EH (cell line): ENCODE results near the gene ZNF830.
"Not testable (repeated sequence)": the region's sequence is repeated elsewhere in the genome, so short reads cannot be mapped to it uniquely, and the experiment has no call there.

Experiments used
- DNase-seq: peaks from one replicate; pipeline ENCODE4 v3.0.0-alpha.2; 2015; ENCODE audit warnings: low read depth

The ZNF830 gene

DNA sequence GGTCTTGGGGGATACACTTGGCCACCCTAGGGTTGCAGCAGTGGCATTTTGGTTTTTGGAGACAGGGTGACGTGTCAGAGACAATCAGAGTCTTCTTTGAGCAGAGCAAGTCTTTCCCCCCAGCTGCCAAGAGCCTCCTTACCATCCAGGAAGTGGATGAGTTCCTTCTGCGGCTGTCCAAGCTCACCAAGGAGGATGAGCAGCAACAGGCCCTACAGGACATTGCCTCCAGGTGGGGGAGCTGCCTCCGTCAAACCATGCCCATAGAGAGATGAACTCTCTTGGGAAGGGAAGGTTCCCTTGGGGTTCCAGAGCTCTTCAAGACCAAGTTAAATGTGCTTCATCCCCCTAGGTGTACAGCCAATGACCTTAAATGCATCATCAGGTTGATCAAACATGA, 30.3 kb downstream of the ZNF830 start:
- DNase-seq = no peak

DNA sequence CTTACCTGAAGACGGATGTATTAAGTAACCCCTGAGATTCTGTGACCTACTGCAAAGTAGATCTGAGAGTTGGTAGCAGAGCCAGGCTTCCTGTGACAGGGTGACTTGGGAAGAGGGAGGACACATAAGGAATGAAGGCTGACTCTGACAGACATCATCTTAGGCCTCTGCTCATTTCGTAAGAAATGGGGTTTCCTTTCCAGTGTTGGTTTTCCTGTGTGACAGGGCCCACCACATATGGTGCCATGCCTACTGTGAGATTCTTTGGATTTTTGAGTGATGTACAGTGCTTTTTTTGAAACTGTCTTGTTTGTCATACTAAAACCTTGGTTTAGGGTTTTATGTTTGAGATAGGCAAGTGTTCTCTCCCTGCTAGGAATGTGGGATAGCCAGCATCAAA, 31.7 kb downstream of the ZNF830 start:
- DNase-seq = peak; percentile 37

DNA sequence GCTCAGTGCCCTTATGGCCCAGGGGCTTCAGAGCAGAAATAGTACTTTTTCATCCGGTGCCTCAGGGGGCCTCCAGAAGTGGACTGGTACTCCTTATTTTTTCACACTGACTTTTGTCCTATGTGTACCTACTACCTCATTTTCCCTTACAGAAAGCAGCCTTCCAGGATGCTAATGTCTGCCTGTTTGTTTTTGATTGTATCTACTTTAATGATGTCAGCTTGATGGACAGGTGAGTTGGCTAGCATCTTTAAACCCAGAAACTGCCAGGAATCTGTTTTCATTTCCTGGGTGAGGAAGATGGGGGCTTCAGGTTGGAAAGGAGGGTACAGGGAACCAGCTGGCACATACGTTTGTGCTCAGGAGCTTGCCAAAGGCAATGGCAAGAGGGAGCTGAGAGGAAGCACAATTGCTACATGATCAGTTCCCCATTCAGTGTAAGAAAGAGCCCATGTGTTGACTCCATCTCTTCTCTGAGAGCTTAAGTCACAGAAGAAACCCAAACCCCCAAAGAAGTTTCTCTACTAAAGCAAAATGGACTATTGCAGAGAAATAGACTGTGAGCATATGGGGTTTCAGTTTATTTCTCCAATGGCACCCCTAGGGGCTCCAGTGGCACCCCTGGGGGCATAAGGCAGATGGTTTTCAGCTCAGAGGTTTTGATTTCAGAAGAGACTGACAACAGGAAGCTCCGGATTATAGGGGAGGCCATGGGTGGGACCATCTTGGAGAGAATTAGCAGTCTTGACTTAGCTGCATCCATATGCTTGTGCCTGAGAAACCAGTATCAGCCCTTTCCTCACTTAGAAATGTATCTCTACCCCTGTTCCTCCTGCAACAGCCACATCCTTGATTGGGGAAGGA, 35.3 kb downstream of the ZNF830 start:
- no peak for DNase-seq

DNA sequence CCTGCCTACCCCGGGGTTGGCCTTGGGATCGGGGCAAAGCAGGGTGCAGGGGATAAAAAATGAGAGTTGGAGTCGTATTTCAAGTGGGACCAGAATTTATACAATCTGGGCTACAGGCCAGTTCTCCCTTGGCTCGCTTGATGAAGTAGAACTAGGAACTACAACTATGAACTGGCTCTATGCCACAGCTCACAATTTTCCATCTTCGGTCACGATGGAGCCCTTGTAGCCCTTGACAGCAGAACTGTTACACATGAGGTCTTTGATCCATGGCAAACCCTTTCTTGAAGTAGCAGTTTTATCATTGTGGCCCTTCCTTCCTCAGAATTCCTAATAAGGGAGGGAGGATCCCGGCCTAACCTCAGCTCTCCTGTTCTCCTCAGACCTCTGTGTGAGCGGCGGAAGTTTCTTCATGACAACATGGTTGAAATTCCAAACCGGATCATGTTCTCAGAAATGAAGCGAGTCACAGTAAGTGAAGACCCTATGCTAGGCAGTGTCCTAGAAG, 36.1 kb downstream of the ZNF830 start:
- peak; percentile 80 for DNase-seq

DNA sequence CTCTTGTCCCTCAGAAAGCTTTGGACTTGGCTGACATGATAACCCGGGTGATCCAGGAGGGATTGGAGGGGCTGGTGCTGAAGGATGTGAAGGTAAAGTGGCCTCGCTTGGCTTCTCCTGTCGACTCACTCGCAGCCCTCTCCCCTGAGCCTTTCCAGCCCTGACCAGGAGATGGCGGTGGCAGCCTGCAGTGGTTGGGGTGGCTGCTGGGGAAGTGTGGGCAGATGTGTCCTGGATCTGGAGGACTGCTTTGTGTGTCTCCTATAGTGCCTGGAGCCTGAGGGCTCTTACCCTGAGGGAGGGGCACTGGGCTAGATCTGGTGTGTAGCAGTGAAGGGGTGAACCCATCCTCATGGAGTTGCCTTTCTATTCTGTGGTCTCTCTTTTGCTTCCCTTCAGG, 36.9 kb downstream of the ZNF830 start:
- peak; percentile 68 for DNase-seq

DNA sequence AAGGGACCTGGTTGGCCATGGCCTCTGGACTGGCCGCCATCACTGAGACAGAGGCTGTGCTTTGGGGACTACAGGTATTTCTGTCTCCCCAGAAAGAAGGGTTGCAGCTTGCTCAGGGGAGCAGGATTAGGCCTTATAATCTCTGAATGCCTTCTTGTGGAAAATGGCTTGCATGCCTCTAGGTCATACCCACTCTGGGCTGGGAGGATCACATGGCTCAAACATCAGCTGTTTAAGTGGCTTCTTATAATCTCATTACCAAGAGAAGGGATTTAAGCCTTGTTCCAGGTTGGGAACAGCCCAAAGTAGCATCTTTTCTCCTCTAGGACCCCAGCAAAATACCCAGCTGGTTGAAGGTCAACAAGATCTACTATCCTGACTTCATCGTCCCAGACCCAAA, 38.1 kb downstream of the ZNF830 start:
- DNase-seq = no peak

DNA sequence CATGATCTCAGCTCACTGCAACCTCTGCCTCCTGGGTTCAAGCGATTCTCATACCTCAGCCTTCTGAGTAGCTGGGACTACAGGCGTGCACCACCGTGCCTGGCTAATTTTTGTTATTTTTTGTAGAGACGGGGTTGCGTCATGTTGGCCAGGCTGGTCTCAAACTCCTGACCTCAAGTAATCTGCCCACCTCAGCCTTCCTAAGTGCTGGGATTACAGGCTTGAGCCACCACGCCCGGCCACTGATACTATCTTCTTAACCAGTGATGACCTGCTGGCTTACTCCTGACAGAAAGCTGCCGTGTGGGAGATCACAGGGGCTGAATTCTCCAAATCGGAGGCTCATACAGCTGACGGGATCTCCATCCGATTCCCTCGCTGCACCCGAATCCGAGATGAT, 39.6 kb downstream of the ZNF830 start:
- DNase-seq = not testable (repeated sequence)

DNA sequence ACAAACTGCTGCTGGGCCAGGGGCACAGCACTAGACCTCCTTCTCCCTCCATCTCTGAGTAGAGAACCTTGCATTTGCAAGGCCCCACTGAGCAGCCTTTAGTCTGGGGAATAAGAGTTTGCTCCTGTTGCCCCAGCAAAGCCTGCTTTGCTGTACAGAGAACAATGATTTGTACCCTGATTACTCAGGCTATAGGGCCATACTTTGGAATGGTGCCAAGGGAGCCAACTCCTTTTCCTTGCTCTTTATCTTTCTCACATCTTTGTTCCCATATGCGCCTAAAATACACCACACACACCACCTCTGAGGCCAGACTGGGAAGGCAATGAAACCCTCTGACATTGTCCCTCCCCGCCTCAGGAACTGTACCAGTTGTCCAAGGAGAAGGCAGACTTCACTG, 40.2 kb downstream of the ZNF830 start:
- peak; percentile 12 for DNase-seq

DNA sequence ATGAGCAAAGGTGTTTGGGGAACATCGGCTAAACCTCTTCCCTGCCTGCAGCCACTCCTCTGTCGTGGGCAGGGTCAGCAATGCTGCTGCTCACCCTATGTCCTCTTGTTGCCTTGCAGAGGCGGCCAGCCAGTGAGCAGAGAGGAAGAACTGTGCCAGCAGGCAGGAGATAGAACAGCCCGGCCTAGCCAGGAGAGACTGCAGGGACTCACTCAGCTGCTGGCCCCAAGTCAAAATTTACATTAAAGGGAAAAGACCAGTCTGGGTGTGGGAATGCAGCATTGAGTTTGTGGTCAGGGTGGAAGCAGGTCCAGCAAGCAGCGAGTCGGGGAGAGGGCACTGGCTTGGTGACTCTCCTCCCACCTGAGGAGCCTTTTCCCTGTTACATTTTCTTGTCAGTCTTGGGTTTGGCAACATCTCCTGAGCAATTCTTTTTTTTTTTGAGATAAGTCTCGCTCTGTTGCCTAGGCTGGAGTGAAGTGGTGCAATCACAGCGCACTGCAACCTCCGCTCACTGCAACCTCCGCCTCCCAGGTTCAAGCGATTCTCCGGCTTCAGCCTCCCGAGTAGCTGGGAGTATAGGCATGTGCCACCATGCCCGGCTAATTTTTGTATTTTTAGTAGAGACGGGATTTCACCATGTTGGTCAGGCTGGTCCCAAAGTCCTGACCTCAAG, 41.7 kb downstream of the ZNF830 start:
- no peak for DNase-seq

DNA sequence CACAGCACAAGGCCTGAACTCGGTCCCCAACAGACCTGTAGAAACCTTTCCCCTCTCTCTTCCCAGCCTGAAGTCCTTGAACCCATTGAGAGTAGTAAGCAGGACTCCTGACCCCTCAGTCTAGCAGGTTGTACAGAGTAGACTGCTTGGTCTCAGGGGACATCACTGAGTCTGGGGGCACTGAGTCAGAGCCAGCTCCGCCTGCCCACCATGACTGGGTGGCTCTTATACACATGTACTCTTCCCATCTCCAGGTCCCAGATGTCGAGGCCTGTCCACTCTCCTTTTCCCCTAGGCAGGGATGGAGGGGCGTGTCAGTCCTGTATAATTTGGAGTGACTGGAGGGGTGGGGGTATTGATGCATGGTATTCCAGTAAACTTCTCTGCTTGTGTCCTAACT, 42.4 kb downstream of the ZNF830 start:
- no peak for DNase-seq

DNA sequence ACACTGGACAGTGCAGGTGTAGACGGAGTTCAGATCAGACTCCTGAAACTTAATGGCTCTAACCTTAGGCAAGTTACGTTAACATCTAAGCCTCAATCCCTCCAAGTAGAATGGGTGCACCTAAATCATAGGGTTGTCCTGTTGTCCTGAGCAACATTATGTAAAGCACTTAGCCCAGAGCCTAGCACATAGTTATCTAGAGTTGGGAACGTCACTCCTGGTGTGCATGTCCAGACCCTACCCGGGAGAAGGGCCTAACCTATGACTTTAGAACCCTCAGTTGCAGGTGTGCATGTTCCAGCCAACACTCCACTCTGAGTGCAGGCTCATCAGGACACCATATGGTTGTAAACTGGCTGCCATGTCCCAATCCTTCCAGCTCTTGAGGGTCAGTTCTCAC, 45.0 kb downstream of the ZNF830 start:
- DNase-seq = no peak

DNA sequence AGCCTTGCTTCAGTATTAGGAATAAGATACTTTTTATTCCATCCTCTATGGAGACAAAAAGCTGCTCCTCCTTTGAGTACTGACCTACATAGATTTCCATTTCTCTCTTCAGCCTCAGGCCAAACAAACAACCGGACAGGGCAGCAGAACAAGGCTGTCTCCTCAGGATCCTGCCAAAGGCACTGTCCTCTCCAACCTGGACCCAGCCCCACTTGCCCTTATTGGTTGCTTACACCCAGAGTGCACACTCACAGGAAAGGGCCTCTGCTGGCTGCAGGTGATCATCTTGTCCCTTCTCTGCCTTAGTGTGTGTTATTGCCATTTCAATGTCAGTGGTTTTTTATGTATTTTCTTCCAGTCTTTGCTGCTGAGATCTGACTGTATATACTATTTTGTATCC, 45.6 kb downstream of the ZNF830 start:
- DNase-seq = no peak

DNA sequence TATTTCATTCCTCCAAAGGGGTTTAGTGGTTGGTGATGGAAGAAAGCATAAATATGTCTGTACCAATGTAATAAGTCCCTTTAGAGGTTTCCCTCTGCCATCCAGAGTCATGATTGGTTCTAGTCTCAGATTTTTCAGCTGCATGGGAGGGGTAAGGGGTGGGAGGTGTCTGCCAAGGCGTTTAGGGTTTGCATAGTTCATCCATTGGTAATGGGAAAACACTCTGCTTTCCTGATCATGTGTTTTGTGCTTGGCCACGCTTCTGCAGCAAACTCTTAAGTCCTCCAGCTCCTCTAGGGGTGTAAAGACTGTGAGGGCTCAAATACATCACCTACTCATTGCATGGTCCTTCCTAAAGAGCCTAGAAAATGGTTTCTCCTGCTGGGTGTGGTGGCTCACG, 48.8 kb downstream of the ZNF830 start:
- DNase-seq = peak; percentile 13

DNA sequence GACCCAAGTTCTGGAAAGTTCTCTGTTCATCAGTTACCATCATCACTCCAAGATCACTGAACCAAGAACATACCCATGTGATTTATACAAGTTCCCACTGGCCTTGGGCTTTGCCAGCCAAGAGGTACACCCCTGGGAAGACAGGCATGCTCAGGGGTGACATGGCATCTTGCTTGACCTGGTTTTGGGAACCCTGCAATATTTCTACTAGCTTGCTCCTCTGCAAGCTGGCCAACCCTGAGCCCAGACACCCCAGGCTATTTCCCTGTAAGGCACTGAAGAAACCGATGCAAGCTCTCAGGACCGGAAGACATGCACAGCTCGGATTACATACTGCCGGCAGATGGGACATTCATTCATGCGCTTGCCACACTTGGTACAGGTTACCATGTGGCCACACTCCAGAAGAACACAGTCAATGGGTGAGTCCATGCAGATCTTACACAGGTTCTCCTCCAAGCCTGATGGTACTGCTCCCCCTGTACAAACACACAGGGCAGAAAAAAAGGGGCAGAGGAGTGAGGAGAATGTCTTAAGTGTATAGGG, 50.4 kb downstream of the ZNF830 start:
- peak; percentile 15 for DNase-seq
